Osteocyte (in vitro differentiated cells): ENCODE data around the gene RAB14. TPM values are rescaled to one million over a fixed set of nuclear protein-coding genes. Genes with fewer than 3 reads are reported as not detected.

Source experiments
- DNase-seq: peaks from one replicate; pipeline ENCODE4 v3.0.0; 2021; ENCODE audit warnings: mixed read lengths; ENCODE audit not compliant: unreplicated experiment; ENCODE audit errors: extremely low spot score
- H3K27ac Mint-ChIP-seq: one replicate; pipeline ENCODE4 v1.8.0; 2021; ENCODE audit warnings: mild to moderate bottlenecking, mixed read lengths; ENCODE audit not compliant: unreplicated experiment
- H3K27me3 Mint-ChIP-seq: one replicate; pipeline ENCODE4 v1.8.0; 2021; ENCODE audit warnings: mixed read lengths; ENCODE audit not compliant: unreplicated experiment
- H3K36me3 Mint-ChIP-seq: one replicate; pipeline ENCODE4 v1.8.0; 2021; ENCODE audit warnings: mixed read lengths; ENCODE audit not compliant: unreplicated experiment
- H3K4me1 Mint-ChIP-seq: one replicate; pipeline ENCODE4 v1.8.0; 2021; ENCODE audit warnings: mixed read lengths; ENCODE audit not compliant: unreplicated experiment
- H3K4me3 Mint-ChIP-seq: one replicate; pipeline ENCODE4 v1.8.0; 2021; ENCODE audit warnings: mild to moderate bottlenecking, moderate library complexity, mixed read lengths; ENCODE audit not compliant: unreplicated experiment
- H3K9me3 Mint-ChIP-seq: one replicate; pipeline ENCODE4 v1.8.0; 2021; ENCODE audit warnings: mixed read lengths; ENCODE audit not compliant: unreplicated experiment
- total RNA-seq: library from RNA; stranded (reverse); gene quantifications from 2 replicates; pipeline ENCODE4 v1.2.1, GENCODE V29; 2021
- TF ChIP-seq, protein P1 (sequence below): fragments of 200-600 bp; sonication (generic); IDR thresholded peaks from 2 replicates; pipeline ENCODE4 v1.5.0; 2021; ENCODE audit warnings: antibody characterized with exemption, mild to moderate bottlenecking, moderate library complexity

The RAB14 gene
- total RNA-seq, 1 donor from 2014 or later: 64.0 TPM

DNA sequence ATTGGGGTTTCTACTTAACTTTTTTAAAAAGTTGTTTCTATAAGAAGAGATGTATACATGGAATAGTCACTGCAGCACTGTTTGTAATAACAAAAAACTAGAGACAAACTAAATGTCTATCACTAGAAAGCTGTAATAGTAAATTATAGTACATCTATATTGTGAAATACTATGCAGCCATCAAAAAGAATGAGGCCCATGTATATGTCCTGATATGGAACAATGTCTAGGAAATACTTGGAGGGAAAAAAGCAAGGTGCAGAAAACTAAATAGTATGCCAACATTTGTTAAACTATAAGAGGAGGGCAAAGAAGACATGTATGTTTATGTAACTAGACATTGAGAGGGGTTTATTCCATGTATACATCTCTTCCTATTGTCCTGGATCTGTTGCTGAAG, 2.9 kb upstream of the RAB14 start:
- Mint-ChIP-seq H3K4me1 (peaks cover 18% of the 10 kb centered on the region), H3K36me3 (no peaks in the 10 kb centered on the region), H3K4me3 (no peak overlapping the region), H3K27ac (no peak overlapping the region), H3K9me3 (no peaks in the 10 kb centered on the region), H3K27me3 (no peaks in the 10 kb centered on the region)
- no peak for DNase-seq
- TF ChIP-seq, protein P1, sequence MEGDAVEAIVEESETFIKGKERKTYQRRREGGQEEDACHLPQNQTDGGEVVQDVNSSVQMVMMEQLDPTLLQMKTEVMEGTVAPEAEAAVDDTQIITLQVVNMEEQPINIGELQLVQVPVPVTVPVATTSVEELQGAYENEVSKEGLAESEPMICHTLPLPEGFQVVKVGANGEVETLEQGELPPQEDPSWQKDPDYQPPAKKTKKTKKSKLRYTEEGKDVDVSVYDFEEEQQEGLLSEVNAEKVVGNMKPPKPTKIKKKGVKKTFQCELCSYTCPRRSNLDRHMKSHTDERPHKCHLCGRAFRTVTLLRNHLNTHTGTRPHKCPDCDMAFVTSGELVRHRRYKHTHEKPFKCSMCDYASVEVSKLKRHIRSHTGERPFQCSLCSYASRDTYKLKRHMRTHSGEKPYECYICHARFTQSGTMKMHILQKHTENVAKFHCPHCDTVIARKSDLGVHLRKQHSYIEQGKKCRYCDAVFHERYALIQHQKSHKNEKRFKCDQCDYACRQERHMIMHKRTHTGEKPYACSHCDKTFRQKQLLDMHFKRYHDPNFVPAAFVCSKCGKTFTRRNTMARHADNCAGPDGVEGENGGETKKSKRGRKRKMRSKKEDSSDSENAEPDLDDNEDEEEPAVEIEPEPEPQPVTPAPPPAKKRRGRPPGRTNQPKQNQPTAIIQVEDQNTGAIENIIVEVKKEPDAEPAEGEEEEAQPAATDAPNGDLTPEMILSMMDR: no peak

DNA sequence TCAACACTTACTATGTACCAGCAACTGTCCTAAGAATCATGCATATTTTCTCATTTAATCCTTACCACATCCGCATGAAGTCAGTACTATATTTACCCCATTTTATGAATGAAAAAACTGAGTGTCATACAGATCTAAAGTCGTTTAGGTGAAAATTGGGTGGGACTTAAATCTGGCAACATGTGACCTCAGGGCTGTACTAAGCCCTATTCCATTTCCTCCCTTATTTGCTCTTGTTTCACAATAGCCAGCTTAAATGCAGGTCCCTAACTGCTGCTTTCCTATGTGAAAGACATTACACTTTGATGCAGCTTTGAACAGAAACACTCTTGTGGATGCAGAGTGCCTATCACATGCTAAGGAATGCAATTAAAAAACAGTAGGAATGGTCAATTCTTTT, 2.5 kb upstream of the RAB14 start:
- Mint-ChIP-seq H3K4me1 (peaks cover 23% of the 10 kb centered on the region), H3K9me3 (no peaks in the 10 kb centered on the region), H3K27ac (no peak overlapping the region), H3K36me3 (no peaks in the 10 kb centered on the region), H3K4me3 (no peak overlapping the region), H3K27me3 (no peaks in the 10 kb centered on the region)
- DNase-seq: no peak
- TF ChIP-seq, protein P1: no peak

DNA sequence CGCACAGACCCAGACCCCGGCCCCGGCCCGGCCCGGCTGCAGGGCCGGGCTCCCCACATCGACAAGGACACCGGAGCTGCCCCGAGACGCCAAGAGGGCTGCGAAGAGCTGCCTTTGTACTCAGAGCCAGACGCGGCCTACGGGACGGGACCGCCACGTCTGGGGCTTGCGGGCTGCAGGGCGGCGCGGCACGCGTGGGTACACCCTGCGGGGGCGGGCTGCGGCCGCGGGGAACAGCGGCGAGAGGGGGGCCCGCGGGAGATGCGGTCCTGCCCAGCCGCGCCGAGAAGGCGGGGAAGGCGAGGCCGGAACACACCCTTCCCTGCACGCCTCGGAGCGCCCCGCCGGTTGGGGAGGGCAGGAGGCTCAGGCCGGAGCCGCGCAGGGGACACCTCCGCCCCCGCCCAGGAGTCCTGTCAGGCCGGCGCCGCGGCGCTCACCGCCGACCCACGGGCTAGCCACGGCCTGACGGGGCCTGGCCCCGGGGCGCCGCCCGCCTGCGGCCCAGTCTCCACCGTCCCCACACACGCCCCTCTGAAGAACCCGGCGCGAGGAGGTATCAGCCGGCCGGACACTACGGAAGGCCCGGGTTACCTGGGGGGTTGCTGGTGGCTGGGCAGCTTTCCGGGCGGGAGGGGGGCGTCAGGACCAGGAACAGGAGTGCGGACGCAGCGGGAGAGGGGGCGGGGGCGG, 478 bp downstream of the RAB14 start:
- TF ChIP-seq, protein P1: no peak
- Mint-ChIP-seq H3K27ac (peak overlapping the region; percentile 89), H3K9me3 (no peaks in the 10 kb centered on the region), H3K4me3 (peak overlapping the region; percentile 90), H3K27me3 (no peaks in the 10 kb centered on the region), H3K36me3 (no peaks in the 10 kb centered on the region), H3K4me1 (peaks cover 47% of the 10 kb centered on the region)
- DNase-seq: peak; percentile 85

- no peaks in the 10 kb centered on the region for H3K27me3 Mint-ChIP-seq
- peak overlapping the region; percentile 90 for H3K4me3 Mint-ChIP-seq
- TF ChIP-seq, protein P1: no peak
- peak overlapping the region; percentile 67 for H3K27ac Mint-ChIP-seq
- no peak for DNase-seq
- peaks cover 56% of the 10 kb centered on the region for H3K4me1 Mint-ChIP-seq
- H3K36me3 Mint-ChIP-seq: no peaks in the 10 kb centered on the region
- H3K9me3 Mint-ChIP-seq: no peaks in the 10 kb centered on the region
Observed at GRCh38 chr9:121200356-121200755, 1.3 kb downstream of the RAB14 start.

GRCh38 chr9:121199921-121200320, 1.7 kb downstream of the RAB14 start:
- H3K27me3 Mint-ChIP-seq: no peaks in the 10 kb centered on the region
- H3K27ac Mint-ChIP-seq: peak overlapping the region; percentile 67
- H3K36me3 Mint-ChIP-seq: no peaks in the 10 kb centered on the region
- no peak for DNase-seq
- peak overlapping the region; percentile 90 for H3K4me3 Mint-ChIP-seq
- H3K9me3 Mint-ChIP-seq: no peaks in the 10 kb centered on the region
- peaks cover 59% of the 10 kb centered on the region for H3K4me1 Mint-ChIP-seq
- TF ChIP-seq, protein P1: no peak
